ENCODE data around the gene ZMYND15.

GRCh38 chr17:4709794-4710692 is 29.6 kb upstream of the ZMYND15 start, which contains the start of gene ARRB2:
- peak; percentile 62 for TF ChIP-seq CTCF (IDR thresholded peaks at IDR 0.05)
- TF ChIP-seq EZH2 (IDR thresholded peaks at IDR 0.05), result no peak
